HepG2 (cell line): Measurements from ENCODE around the gene LRRFIP2. TPM values are rescaled to one million over a fixed set of nuclear protein-coding genes. Genes with fewer than 3 reads are reported as not detected.
A peak's percentile ranks its signal among the peaks of the same experiment; 100 is the strongest.

ENCODE experiments used
- AGO1 ChIP-seq: fragments of 200-400 bp; formaldehyde crosslinking; IDR thresholded peaks from 2 replicates; pipeline ENCODE4 v1.6.1; 2017; ENCODE audit warnings: mild to moderate bottlenecking, low read depth, low read length, moderate library complexity; ENCODE audit not compliant: poor library complexity, severe bottlenecking
- AHDC1 ChIP-seq: sonication (generic); formaldehyde crosslinking; IDR thresholded peaks from 2 replicates; pipeline ENCODE4 v1.5.1; 2020; ENCODE audit warnings: mild to moderate bottlenecking, missing genetic modification reagents, borderline replicate concordance
- CREB3 ChIP-seq: sonication (generic); formaldehyde crosslinking; IDR thresholded peaks from 2 replicates; pipeline ENCODE4 v1.5.0; 2020; ENCODE audit warnings: missing genetic modification reagents
- DDIT3 ChIP-seq: sonication (generic); formaldehyde crosslinking; IDR thresholded peaks from 2 replicates; pipeline ENCODE4 v1.4.0; 2020; ENCODE audit warnings: mild to moderate bottlenecking, missing genetic modification reagents
- DR1 ChIP-seq: sonication (generic); formaldehyde crosslinking; IDR thresholded peaks from 2 replicates; pipeline ENCODE4 v1.8.0; 2021; ENCODE audit warnings: mild to moderate bottlenecking, missing genetic modification reagents, inconsistent platforms
- FOXO4 ChIP-seq: sonication (generic); formaldehyde crosslinking; conservative IDR thresholded peaks from 2 replicates; pipeline ENCODE4 v1.8.1; 2023; ENCODE audit warnings: missing genetic modification reagents
- NR0B2 ChIP-seq: sonication (generic); formaldehyde crosslinking; IDR thresholded peaks from 2 replicates; pipeline ENCODE4 v1.4.0; 2020; ENCODE audit warnings: mild to moderate bottlenecking, missing genetic modification reagents
- RBFOX2 ChIP-seq: fragments of 200-400 bp; formaldehyde crosslinking; IDR thresholded peaks from 2 replicates; pipeline ENCODE4 v1.6.1; 2017; ENCODE audit warnings: low read depth, mild to moderate bottlenecking, low read length
- SATB2 ChIP-seq: sonication (generic); formaldehyde crosslinking; IDR thresholded peaks from 2 replicates; pipeline ENCODE4 v1.5.0; 2020; ENCODE audit warnings: missing genetic modification reagents
- TIGD3 ChIP-seq: sonication (generic); formaldehyde crosslinking; IDR thresholded peaks from 2 replicates; pipeline ENCODE4 v1.5.1; 2020; ENCODE audit warnings: mild to moderate bottlenecking, missing genetic modification reagents, borderline replicate concordance
- WIZ ChIP-seq: sonication (generic); formaldehyde crosslinking; IDR thresholded peaks from 2 replicates; pipeline ENCODE4 v1.5.1; 2020; ENCODE audit warnings: mild to moderate bottlenecking, missing genetic modification reagents
- ZNF276 ChIP-seq: sonication (generic); formaldehyde crosslinking; IDR thresholded peaks from 2 replicates; pipeline ENCODE4 v1.4.0; 2020; ENCODE audit warnings: mild to moderate bottlenecking, low read depth, missing genetic modification reagents
- ZNF30 ChIP-seq: sonication (generic); formaldehyde crosslinking; IDR thresholded peaks from 2 replicates; pipeline ENCODE4 v1.5.0; 2020; ENCODE audit warnings: mild to moderate bottlenecking, missing genetic modification reagents
- ZNF607 ChIP-seq: sonication (generic); formaldehyde crosslinking; IDR thresholded peaks from 2 replicates; pipeline ENCODE4 v1.5.1; 2020; ENCODE audit warnings: missing genetic modification reagents, mild to moderate bottlenecking, borderline replicate concordance
- ZNF768 ChIP-seq: sonication (generic); formaldehyde crosslinking; IDR thresholded peaks from 2 replicates; pipeline ENCODE4 v1.4.0; 2020; ENCODE audit warnings: missing genetic modification reagents
- polyA plus RNA-seq, 8 experiments: library from polyadenylated mRNA; depleted of rRNA in 3 of 8; stranded (reverse) in 7 of 8; unstranded in 1 of 8; fragments of >200 nt; fragmentation: Illumina TruSeq in 4 of 8; extraction: Trizol in 4 of 8; gene quantifications; 2 replicates each; pipeline versions ENCODE4 v1.2.1 to v1.2.3, GENCODE V29; 2011 to 2016; ENCODE audit warnings: low read depth in 4 of 8, missing spikeins in 1 of 8, mixed read lengths in 1 of 8; ENCODE audit not compliant: insufficient read depth in 1 of 8
- total RNA-seq, 5 experiments: library from RNA; depleted of rRNA; stranded (reverse); fragments of >200 nt; fragmentation: Illumina TruSeq; extraction: Trizol; gene quantifications; 2 replicates each; pipeline ENCODE4 v1.2.3, GENCODE V29; 2016; ENCODE audit warnings: low read depth in 1 of 5

The LRRFIP2 gene
- total and polyA plus RNA-seq, 2 of the 13 experiments (the other 11 are each of a cell fraction or from before 2014, with no cell fraction given): 13.5 to 32.2 TPM

GRCh38 chr3:37217098-37217849 is 42.9 kb upstream of the LRRFIP2 start (continued):
- peak; percentile 86; the same call in 1 of the 2 replicates for TF ChIP-seq AHDC1 (CRISPR knock-in tag)
- TF ChIP-seq RBFOX2: peak; percentile 44
- no peak for TF ChIP-seq CREB3 (CRISPR knock-in tag)
- TF ChIP-seq DDIT3: no peak
- no peak for TF ChIP-seq ZNF30 (CRISPR knock-in tag)
- peak; percentile 71 for TF ChIP-seq AGO1
- peak; percentile 87 for TF ChIP-seq DR1 (CRISPR knock-in tag)
- TF ChIP-seq TIGD3: no peak
- TF ChIP-seq WIZ (CRISPR knock-in tag): no peak
- TF ChIP-seq SATB2: no peak
- TF ChIP-seq NR0B2 (CRISPR knock-in tag): no peak
- peak; percentile 84 for TF ChIP-seq ZNF768 (CRISPR knock-in tag)
- no peak for TF ChIP-seq ZNF607 (CRISPR knock-in tag)
- 0 out of 2 replicates have a peak, but pooled peaks have one; percentile 65 for TF ChIP-seq ZNF276
- TF ChIP-seq FOXO4 (CRISPR knock-in tag): no peak
